ENCODE measurements around the gene LGMN.

Gene LGMN

GRCh38 chr14:92724516-92725340 is 23.7 kb downstream of the LGMN start:
- DNase-seq: peak; percentile 22

- peak; percentile 4 for DNase-seq
Measured at GRCh38 chr14:92719890-92720323, 28.5 kb downstream of the LGMN start.

- no peak for DNase-seq
Measured at GRCh38 chr14:92719421-92719820, 29.0 kb downstream of the LGMN start.

GRCh38 chr14:92718664-92719063 is 29.8 kb downstream of the LGMN start:
- DNase-seq: no peak

- no peak for DNase-seq
Measured at GRCh38 chr14:92717571-92718042, 30.8 kb downstream of the LGMN start.

GRCh38 chr14:92716131-92716530 is 32.3 kb downstream of the LGMN start:
- no peak for DNase-seq

GRCh38 chr14:92714739-92715307 is 33.6 kb downstream of the LGMN start:
- DNase-seq: peak; percentile 44

- DNase-seq: no peak
Measured at GRCh38 chr14:92712654-92713051, 35.8 kb downstream of the LGMN start.

- no peak for DNase-seq
Measured at GRCh38 chr14:92711976-92712653, 36.3 kb downstream of the LGMN start.

- DNase-seq: no peak
Measured at GRCh38 chr14:92710001-92710341, 38.5 kb downstream of the LGMN start.

GRCh38 chr14:92709340-92710000 is 39.0 kb downstream of the LGMN start:
- no peak for DNase-seq

GRCh38 chr14:92706386-92706785 is 42.0 kb downstream of the LGMN start:
- no peak for DNase-seq

- DNase-seq: no peak
Measured at GRCh38 chr14:92704821-92705220, 43.6 kb downstream of the LGMN start.

- no peak for DNase-seq
Measured at GRCh38 chr14:92704036-92704804, 44.2 kb downstream of the LGMN start.

- DNase-seq: no peak
Measured at GRCh38 chr14:92703516-92703915, 44.9 kb downstream of the LGMN start.

- DNase-seq: no peak
Measured at GRCh38 chr14:92702441-92702918, 45.9 kb downstream of the LGMN start.

- no peak for DNase-seq
Measured at GRCh38 chr14:92701826-92702225, 46.6 kb downstream of the LGMN start.

GRCh38 chr14:92698393-92698792 is 50.0 kb downstream of the LGMN start:
- no peak for DNase-seq

- no peak for DNase-seq
Measured at GRCh38 chr14:92696366-92696765, 52.1 kb downstream of the LGMN start.

GRCh38 chr14:92695562-92695961 is 52.9 kb downstream of the LGMN start:
- no peak for DNase-seq

- DNase-seq: no peak
Measured at GRCh38 chr14:92694807-92695206, 53.6 kb downstream of the LGMN start.

Data from left hindlimb (tissue), 1 donor.